HepG2 (cell line): ENCODE results near the gene RUNDC1. TPM values are rescaled to one million over a fixed set of nuclear protein-coding genes. Genes with fewer than 3 reads are reported as not detected.

Experiments used
- ATAC-seq: fragments of 200-7000 bp; cut with Tn5 transposase; 3 replicates; pipeline ENCODE4 v1.9.1; 2020; ENCODE audit warnings: mild to moderate bottlenecking, moderate library complexity
- BruUV-seq: library from RNA; stranded (reverse); fragments of 400-500 nt; replicated peaks from 2 replicates; lab custom pipeline; 2021; lab: Mats Ljungman, UMichigan
- CTCF ChIA-PET: fragments of 300-600 bp; formaldehyde crosslinking; extraction: SDS; loops from one replicate; lab custom pipeline; 2021; ENCODE audit warnings: low total read pairs, inconsistent platforms, low intra/inter-chr PET ratio; lab: Yijun Ruan, JAX
- POLR2A ChIA-PET: fragments of 350-600 bp; sonication (Branson Sonifier 250); formaldehyde crosslinking; loops from one replicate; lab custom pipeline; 2020; ENCODE audit warnings: antibody characterized with exemption, inconsistent platforms; lab: Yijun Ruan, JAX
- DNase-seq: peaks from one replicate; pipeline ENCODE4 v3.0.0-alpha.2; 2015; ENCODE audit warnings: low spot score
- FAIRE-seq: peaks from 3 replicates; lab custom pipeline; 2011; peaks lifted over from hg19 to GRCh38; lab: Jason Lieb, UNC
- H2AFZ ChIP-seq: one replicate; pipeline ENCODE4 v1.6.1; 2011; ENCODE audit warnings: low read length, inconsistent platforms
- H3K27ac ChIP-seq: fragments of 300-600 bp; 3 replicates; pipeline ENCODE4 v1.8.0; 2011; ENCODE audit warnings: mixed run types, mild to moderate bottlenecking, mixed read lengths, low read length, inconsistent platforms; ENCODE audit not compliant: insufficient read depth; ENCODE audit errors: extremely low read length
- H3K27me3 ChIP-seq, 2 experiments: fragments of 200-600 bp in 1 of 2; 2 replicates in 1 of 2; 3 replicates in 1 of 2; pipeline versions ENCODE4 v1.6.0 to v1.8.0; 2011; ENCODE audit warnings: low read length in 2 of 2, mild to moderate bottlenecking in 2 of 2, moderate library complexity in 2 of 2, inconsistent platforms in 1 of 2; ENCODE audit not compliant: insufficient read depth in 2 of 2, control insufficient read depth in 1 of 2
- H3K36me3 ChIP-seq, 2 experiments: fragments of 200-600 bp in 1 of 2; replicated peaks in 1 of 2; 2 replicates in 1 of 2; 3 replicates in 1 of 2; pipeline versions ENCODE4 v1.5.1 to v1.8.0; 2011; ENCODE audit warnings: low read length in 2 of 2, inconsistent platforms in 1 of 2; ENCODE audit not compliant: insufficient read depth in 2 of 2, control insufficient read depth in 1 of 2
- H3K4me1 ChIP-seq: 2 replicates; pipeline ENCODE4 v1.5.1; 2012; ENCODE audit warnings: low read length, inconsistent platforms; ENCODE audit not compliant: insufficient read depth
- H3K4me2 ChIP-seq: 2 replicates; pipeline ENCODE4 v1.6.0; 2011; ENCODE audit warnings: low read depth, low read length, inconsistent platforms
- H3K4me3 ChIP-seq, 3 experiments: fragments of 200-600 bp in 1 of 3; sonication (generic), shearing (Covaris generic) in 1 of 3; replicated peaks in 1 of 3; 2 replicates each; pipeline ENCODE4 v1.5.1; 2011 to 2016; ENCODE audit warnings: low read length in 3 of 3, inconsistent platforms in 2 of 3, low read depth in 2 of 3, mild to moderate bottlenecking in 2 of 3, control low read depth in 1 of 3, mixed read lengths in 1 of 3; ENCODE audit not compliant: insufficient read depth in 1 of 3
- H3K79me2 ChIP-seq: one replicate; pipeline ENCODE4 v1.6.1; 2011; ENCODE audit warnings: low read length, inconsistent platforms; ENCODE audit not compliant: insufficient read depth
- H3K9ac ChIP-seq: 2 replicates; pipeline ENCODE4 v1.6.0; 2011; ENCODE audit warnings: mild to moderate bottlenecking, low read depth, low read length, inconsistent platforms; ENCODE audit not compliant: insufficient read depth
- H3K9me3 ChIP-seq: 2 replicates; pipeline ENCODE4 v1.5.1; 2012; ENCODE audit warnings: mild to moderate bottlenecking, low read length
- H4K20me1 ChIP-seq: 2 replicates; pipeline ENCODE4 v1.6.0; 2011; ENCODE audit warnings: inconsistent platforms, mild to moderate bottlenecking, low read length, moderate library complexity; ENCODE audit not compliant: insufficient read depth
- ATF7 ChIP-seq, 2 experiments: fragments of 450-650 bp in 1 of 2; sonication (generic) in 1 of 2; formaldehyde crosslinking in 1 of 2; IDR thresholded peaks; 2 replicates each; pipeline versions ENCODE4 v1.4.0 to v1.6.1; 2016 to 2020; ENCODE audit warnings: antibody characterized with exemption in 1 of 2, mild to moderate bottlenecking in 1 of 2, missing genetic modification reagents in 1 of 2
- CHD4 ChIP-seq: fragments of 200-600 bp; sonication (generic); IDR thresholded peaks from 2 replicates; pipeline ENCODE4 v1.7.0; 2017; ENCODE audit warnings: mild to moderate bottlenecking, low read length, borderline replicate concordance
- MEIS2 ChIP-seq: sonication (generic); formaldehyde crosslinking; IDR thresholded peaks from 2 replicates; pipeline ENCODE4 v1.9.0; 2021; ENCODE audit warnings: mild to moderate bottlenecking, missing genetic modification reagents
- SRF ChIP-seq: IDR thresholded peaks from 2 replicates; pipeline ENCODE4 v1.6.1; 2011; ENCODE audit warnings: mild to moderate bottlenecking, low read depth, low read length, moderate library complexity
- ZC3H4 ChIP-seq: sonication (generic); formaldehyde crosslinking; IDR thresholded peaks from 2 replicates; pipeline ENCODE4 v1.4.0; 2020; ENCODE audit warnings: missing genetic modification reagents, borderline replicate concordance
- ZNF44 ChIP-seq: sonication (generic); formaldehyde crosslinking; IDR thresholded peaks from 2 replicates; pipeline ENCODE4 v1.5.1; 2020; ENCODE audit warnings: mild to moderate bottlenecking, missing genetic modification reagents
- ZNF563 ChIP-seq: sonication (generic); formaldehyde crosslinking; IDR thresholded peaks from 2 replicates; pipeline ENCODE4 v1.8.0; 2022; ENCODE audit warnings: mild to moderate bottlenecking, moderate library complexity, missing genetic modification reagents
- ZNF619 ChIP-seq: sonication (generic); formaldehyde crosslinking; IDR thresholded peaks from 2 replicates; pipeline ENCODE4 v1.4.0; 2020; ENCODE audit warnings: mild to moderate bottlenecking, missing genetic modification reagents
- ZNF660 ChIP-seq: sonication (generic); formaldehyde crosslinking; IDR thresholded peaks from 2 replicates; pipeline ENCODE4 v1.5.1; 2020; ENCODE audit warnings: mild to moderate bottlenecking, low read depth, missing genetic modification reagents, borderline replicate concordance
- ZNF768 ChIP-seq: sonication (generic); formaldehyde crosslinking; IDR thresholded peaks from 2 replicates; pipeline ENCODE4 v1.4.0; 2020; ENCODE audit warnings: missing genetic modification reagents
- WGBS: methylation state at CpG from one replicate; pipeline ENCODE4 v1.1.6; 2017; ENCODE audit warnings: low lambda C conversion rate; 5-methylcytosine and 5-hydroxymethylcytosine counted together
- in situ Hi-C: cut with HindIII; loops from 2 replicates; pipeline ENCODE4 v1.10.0; 2017; ENCODE audit warnings: low pct_unique_long_range_greater_than_20kb; ENCODE audit not compliant: extremely low pct_ligation_motif_present
- intact Hi-C: fragments of 100-400 bp; cut with micrococcal nuclease; formaldehyde crosslinking; loops from one replicate; pipeline ENCODE4 v1.10.0; 2022; ENCODE audit not compliant: unreplicated experiment
- polyA plus RNA-seq, 8 experiments: library from polyadenylated mRNA; depleted of rRNA in 3 of 8; stranded (reverse) in 7 of 8; unstranded in 1 of 8; fragments of >200 nt; fragmentation: Illumina TruSeq in 4 of 8; extraction: Trizol in 4 of 8; gene quantifications; 2 replicates each; pipeline versions ENCODE4 v1.2.1 to v1.2.3, GENCODE V29; 2011 to 2016; ENCODE audit warnings: low read depth in 4 of 8, missing spikeins in 1 of 8, mixed read lengths in 1 of 8; ENCODE audit not compliant: insufficient read depth in 1 of 8
- total RNA-seq, 5 experiments: library from RNA; depleted of rRNA; stranded (reverse); fragments of >200 nt; fragmentation: Illumina TruSeq; extraction: Trizol; gene quantifications; 2 replicates each; pipeline ENCODE4 v1.2.3, GENCODE V29; 2016; ENCODE audit warnings: low read depth in 1 of 5
- TF ChIP-seq, protein P1 (sequence below): sonication (generic); formaldehyde crosslinking; IDR thresholded peaks from 2 replicates; pipeline ENCODE4; 2020; ENCODE audit warnings: missing genetic modification reagents, mild to moderate bottlenecking, borderline replicate concordance
- TF ChIP-seq, protein P2 (sequence below): sonication (generic); formaldehyde crosslinking; IDR thresholded peaks from 2 replicates; pipeline ENCODE4 v1.4.0; 2020; ENCODE audit warnings: missing genetic modification reagents

Gene RUNDC1
- total and polyA plus RNA-seq, 2 of the 13 experiments (the other 11 are each of a cell fraction or from before 2014, with no cell fraction given), result 10.3 to 11.4 TPM

DNA sequence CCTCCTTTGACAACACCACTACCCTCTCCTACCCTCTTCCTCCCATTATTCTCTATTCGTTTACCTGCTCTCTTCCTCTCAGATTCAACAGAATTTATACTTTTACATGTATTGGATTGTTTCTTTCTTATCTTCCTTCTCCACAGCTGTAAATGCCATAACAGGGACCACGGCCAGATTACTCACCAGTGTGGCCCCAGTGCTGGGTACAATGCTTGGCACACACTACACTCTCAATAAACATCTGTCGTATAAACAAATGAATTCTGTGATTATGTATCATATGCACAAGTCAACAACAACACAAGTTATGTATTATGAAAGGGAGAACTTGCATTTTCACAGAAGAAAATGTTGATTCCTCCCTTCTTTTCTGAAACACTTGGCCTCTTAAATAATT, 36.2 kb upstream of the RUNDC1 start:
- intact Hi-C loops, result no loop called here
- H3K27ac ChIP-seq, result no peak overlapping the region
- no peak overlapping the region for H3K4me2 ChIP-seq
- H3K9ac ChIP-seq, result no peak overlapping the region
- DNase-seq, result no peak
- in situ Hi-C loops, result loop anchor here (10.0 kb wide), 1 partner anchor 229 kb away; no protein-coding TSS in a partner anchor
- no TSS peak for BruUV-seq
- no peaks in the 10 kb centered on the region for H3K79me2 ChIP-seq
- ChIA-PET CTCF (no interaction called here), POLR2A (no interaction called here)
- H3K9me3 ChIP-seq, result no peaks in the 10 kb centered on the region
- FAIRE-seq, result no peak
- TF ChIP-seq ATF7 (IDR thresholded peaks at IDR 0.05) (no peak), ATF7 (CRISPR knock-in tag; IDR thresholded peaks at IDR 0.05) (no peak), MEIS2 (CRISPR knock-in tag) (no peak), ZNF660 (no peak), CHD4 (no peak), ZNF619 (CRISPR knock-in tag) (no peak), ZNF563 (CRISPR knock-in tag) (no peak), ZNF44 (no peak), SRF (no peak), ZNF768 (CRISPR knock-in tag) (no peak), ZC3H4 (CRISPR knock-in tag) (no peak)
- TF ChIP-seq, protein P1, sequence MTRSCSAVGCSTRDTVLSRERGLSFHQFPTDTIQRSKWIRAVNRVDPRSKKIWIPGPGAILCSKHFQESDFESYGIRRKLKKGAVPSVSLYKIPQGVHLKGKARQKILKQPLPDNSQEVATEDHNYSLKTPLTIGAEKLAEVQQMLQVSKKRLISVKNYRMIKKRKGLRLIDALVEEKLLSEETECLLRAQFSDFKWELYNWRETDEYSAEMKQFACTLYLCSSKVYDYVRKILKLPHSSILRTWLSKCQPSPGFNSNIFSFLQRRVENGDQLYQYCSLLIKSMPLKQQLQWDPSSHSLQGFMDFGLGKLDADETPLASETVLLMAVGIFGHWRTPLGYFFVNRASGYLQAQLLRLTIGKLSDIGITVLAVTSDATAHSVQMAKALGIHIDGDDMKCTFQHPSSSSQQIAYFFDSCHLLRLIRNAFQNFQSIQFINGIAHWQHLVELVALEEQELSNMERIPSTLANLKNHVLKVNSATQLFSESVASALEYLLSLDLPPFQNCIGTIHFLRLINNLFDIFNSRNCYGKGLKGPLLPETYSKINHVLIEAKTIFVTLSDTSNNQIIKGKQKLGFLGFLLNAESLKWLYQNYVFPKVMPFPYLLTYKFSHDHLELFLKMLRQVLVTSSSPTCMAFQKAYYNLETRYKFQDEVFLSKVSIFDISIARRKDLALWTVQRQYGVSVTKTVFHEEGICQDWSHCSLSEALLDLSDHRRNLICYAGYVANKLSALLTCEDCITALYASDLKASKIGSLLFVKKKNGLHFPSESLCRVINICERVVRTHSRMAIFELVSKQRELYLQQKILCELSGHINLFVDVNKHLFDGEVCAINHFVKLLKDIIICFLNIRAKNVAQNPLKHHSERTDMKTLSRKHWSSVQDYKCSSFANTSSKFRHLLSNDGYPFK (CRISPR knock-in tag), result no peak
- TF ChIP-seq, protein P2, sequence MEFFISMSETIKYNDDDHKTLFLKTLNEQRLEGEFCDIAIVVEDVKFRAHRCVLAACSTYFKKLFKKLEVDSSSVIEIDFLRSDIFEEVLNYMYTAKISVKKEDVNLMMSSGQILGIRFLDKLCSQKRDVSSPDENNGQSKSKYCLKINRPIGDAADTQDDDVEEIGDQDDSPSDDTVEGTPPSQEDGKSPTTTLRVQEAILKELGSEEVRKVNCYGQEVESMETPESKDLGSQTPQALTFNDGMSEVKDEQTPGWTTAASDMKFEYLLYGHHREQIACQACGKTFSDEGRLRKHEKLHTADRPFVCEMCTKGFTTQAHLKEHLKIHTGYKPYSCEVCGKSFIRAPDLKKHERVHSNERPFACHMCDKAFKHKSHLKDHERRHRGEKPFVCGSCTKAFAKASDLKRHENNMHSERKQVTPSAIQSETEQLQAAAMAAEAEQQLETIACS (CRISPR knock-in tag), result no peak
- no peak overlapping the region for H2AFZ ChIP-seq
- no peaks in the 10 kb centered on the region for H4K20me1 ChIP-seq
- H3K4me3 ChIP-seq, result no peak overlapping the region
- ATAC-seq, result no peak
- H3K36me3 ChIP-seq, result no peaks in the 10 kb centered on the region
- 41% methylated on average over 3 of the region's 3 CpGs for WGBS
- peaks cover 21% of the 10 kb centered on the region for H3K4me1 ChIP-seq
- H3K27me3 ChIP-seq, result no peaks in the 10 kb centered on the region; a peak in 1 of 5 replicates
